HL-60/S4 treated with phorbol 12-myristate 13-acetate at 8.2 ng/mL for 4 days and 3 days (cell line): ENCODE results near the gene VPS41.

Source experiments
- in situ Hi-C: fragments of 300-500 bp; cut with MboI; formaldehyde crosslinking; loops from 2 replicates; pipeline ENCODE4 v1.15.0; 2022; ENCODE audit warnings: low sequenced_read_pairs

The VPS41 gene

DNA sequence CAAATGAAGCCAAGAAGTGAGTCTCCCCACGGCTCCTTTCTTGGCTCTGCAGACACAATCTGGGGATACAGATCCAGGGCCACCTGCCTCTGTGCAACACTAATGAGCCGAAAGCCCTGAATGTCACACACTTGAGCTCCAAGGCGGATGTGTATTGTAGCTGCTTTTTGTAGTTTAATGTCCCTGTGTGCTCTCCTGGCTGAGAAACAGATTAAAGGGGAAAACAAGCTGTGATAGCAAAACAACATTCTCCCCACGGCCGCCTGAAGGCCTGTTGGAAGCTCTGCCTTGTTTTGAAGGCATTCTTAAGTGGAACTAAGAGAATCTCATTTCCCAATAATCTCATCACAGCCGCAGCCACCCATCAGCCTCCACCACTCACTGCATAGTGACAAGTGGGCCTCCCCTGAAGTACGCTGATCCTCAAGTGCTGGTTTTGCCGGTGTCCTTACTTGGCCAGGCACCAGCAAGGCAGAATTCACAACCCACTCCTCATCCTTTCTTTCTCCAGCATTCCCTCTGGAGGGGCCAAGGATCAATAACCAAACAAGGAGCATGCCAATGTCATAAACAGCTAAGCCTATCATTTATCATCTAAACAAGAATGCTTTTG lies 233.4 kb downstream of the VPS41 start:
- in situ Hi-C loops = no loop called here

DNA sequence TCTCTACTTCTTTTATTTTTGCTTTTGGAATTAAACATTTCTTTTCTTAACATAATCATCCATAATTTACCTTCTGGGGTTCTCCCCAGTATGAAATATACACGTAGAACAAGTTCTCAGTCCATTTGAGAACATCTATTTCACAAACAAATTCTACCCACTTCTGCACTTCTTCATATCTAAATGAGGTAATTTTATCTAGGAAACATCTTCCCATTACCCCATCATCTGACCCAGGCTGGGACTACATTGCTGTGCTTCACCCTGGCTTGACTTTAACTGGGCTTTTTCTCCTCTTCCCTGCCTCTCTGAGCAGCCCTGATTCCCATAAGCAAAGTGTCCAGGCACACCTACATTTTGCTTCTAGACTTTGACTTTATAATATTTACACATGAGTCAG lies 234.5 kb downstream of the VPS41 start:
- in situ Hi-C loops = no loop called here

DNA sequence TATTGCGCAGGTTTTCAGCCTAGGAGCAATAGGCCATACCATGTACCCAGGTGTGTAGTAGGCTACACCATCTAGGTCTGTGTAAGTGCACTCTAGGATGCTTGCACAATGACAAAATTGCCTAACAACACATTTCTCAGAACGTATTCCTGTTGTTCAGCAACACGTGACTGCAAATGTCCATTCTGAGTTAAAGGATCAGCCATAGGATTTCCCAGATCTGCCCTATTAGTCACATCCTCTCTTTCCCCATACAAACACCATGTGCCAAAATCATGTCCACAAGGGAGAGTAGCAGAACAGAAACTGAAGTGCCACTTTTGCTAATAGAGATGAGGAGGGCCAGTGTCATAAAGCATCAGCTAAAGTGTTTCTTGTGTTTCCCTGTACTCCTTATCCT lies 235.2 kb downstream of the VPS41 start:
- in situ Hi-C loops = no loop called here
